ENCODE data around the gene ISLR. TPM values are rescaled to one million over a fixed set of nuclear protein-coding genes. Genes with fewer than 3 reads are reported as not detected.

ISLR gene
- total and polyA plus RNA-seq, 2 of the 8 experiments (the other 6 are each of a cell fraction or from before 2014, with no cell fraction given), result 0.29 to 0.35 TPM

- H4K91ac ChIP-seq (replicated peaks; ENCODE audit: insufficient read length, low read length), result no peak overlapping the region
- 0 out of 2 replicates have a peak, but pooled peaks cover 2% of the 10 kb centered on the region for H3K23me2 ChIP-seq (ENCODE audit: low read depth, low read length)
- H2BK12ac ChIP-seq (ENCODE audit: low read depth, low read length), result no peak overlapping the region
- H3K27me3 ChIP-seq (replicated peaks in 1 of 4; ENCODE audit: control insufficient read depth in 3 of 4, extremely low read depth in 1 of 4, insufficient read depth in 3 of 4, low read length in 3 of 4), result no peaks in the 10 kb centered on the region
- no peaks in the 10 kb centered on the region; a peak in 2 of 7 replicates for H3K4me1 ChIP-seq (replicated peaks in 1 of 4; ENCODE audit: control insufficient read depth in 3 of 4, insufficient read depth in 4 of 4, low read length in 3 of 4)
- no peak for DNase-seq (ENCODE audit: low read depth in 1 of 2, low spot score in 2 of 2)
- ChIA-PET POLR2A (ENCODE audit: partially characterized antibody) (interaction anchor here (1.1 to 10.3 kb wide), 5 partner anchors 8 to 31 kb away, joined by 3 to 76 read pairs (median 7); partner anchors contain the start of gene STRA6), CTCF (ENCODE audit: partially characterized antibody) (interaction anchor here (0.6 to 3.0 kb wide), 6 partner anchors 10 to 115 kb away, joined by 3 to 11 read pairs (median 6); partner anchors contain the start of gene STRA6)
- H3K14ac ChIP-seq (ENCODE audit: insufficient read length), result no peak overlapping the region
- H3K4ac ChIP-seq (replicated peaks; ENCODE audit: insufficient read length, low read depth, low read length), result no peak overlapping the region
- no peak overlapping the region for H2BK5ac ChIP-seq (ENCODE audit: low read depth, low read length)
- no peak overlapping the region for H3K56ac ChIP-seq (replicated peaks; ENCODE audit: insufficient read length, low read depth, low read length)
- H2BK120ac ChIP-seq (replicated peaks; ENCODE audit: low read depth, low read length), result no peak overlapping the region
- no peak overlapping the region for H4K8ac ChIP-seq (ENCODE audit: extremely low read depth, insufficient read depth, low read length)
- H3K18ac ChIP-seq (ENCODE audit: extremely low read depth, low read length), result no peak overlapping the region
- no peak for FAIRE-seq
- no peak overlapping the region for H4K5ac ChIP-seq (ENCODE audit: insufficient read length, low read depth, low read length)
- H2AFZ ChIP-seq (ENCODE audit: low read length), result no peak overlapping the region
- no peaks in the 10 kb centered on the region for H3K36me3 ChIP-seq (ENCODE audit: control insufficient read depth in 2 of 4, insufficient read depth in 4 of 4, low read length in 3 of 4)
- H3K27ac ChIP-seq (ENCODE audit: low read depth, low read length), result no peak overlapping the region
- H2AK5ac ChIP-seq (ENCODE audit: low read depth, low read length), result no peak overlapping the region
- H3K23ac ChIP-seq (ENCODE audit: insufficient read length), result no peak overlapping the region
- H3K79me2 ChIP-seq (ENCODE audit: control insufficient read depth in 1 of 2, insufficient read depth in 2 of 2, low read length in 2 of 2), result no peaks in the 10 kb centered on the region
- H3K4me3 ChIP-seq (ENCODE audit: extremely low read depth in 1 of 4, insufficient read depth in 2 of 4, low read depth in 3 of 4, low read length in 4 of 4), result no peak overlapping the region
- H4K20me1 ChIP-seq (replicated peaks in 1 of 2; ENCODE audit: control insufficient read depth in 1 of 2, insufficient read depth in 2 of 2, low read length in 2 of 2), result no peaks in the 10 kb centered on the region
- H2BK15ac ChIP-seq (ENCODE audit: low read length), result no peak overlapping the region
- H3K9me3 ChIP-seq (ENCODE audit: insufficient read depth in 2 of 2, low read depth in 1 of 2, low read length in 1 of 2), result no peaks in the 10 kb centered on the region
- no peak overlapping the region for H3K4me2 ChIP-seq (ENCODE audit: insufficient read depth in 1 of 2, low read depth in 2 of 2, low read length in 2 of 2)
- H2BK20ac ChIP-seq (ENCODE audit: low read length), result no peak overlapping the region
- H3K79me1 ChIP-seq (ENCODE audit: low read depth, low read length), result no peaks in the 10 kb centered on the region
- WGBS, 2 experiments (ENCODE audit: extremely low coverage in 1 of 2, insufficient coverage in 1 of 2, insufficient read length in 1 of 2, insufficient replicate concordance in 2 of 2, low coverage in 1 of 2, low lambda C conversion rate in 2 of 2, missing lambda C conversion rate in 1 of 2), result 88 to 100% methylated on average over 1 to 5 of the region's 5 CpGs
- no peak overlapping the region for H3K9ac ChIP-seq (replicated peaks in 1 of 4; ENCODE audit: extremely low read depth in 1 of 4, low read depth in 3 of 4, low read length in 3 of 4)
- TF ChIP-seq TAF1 (IDR thresholded peaks at IDR 0.05; ENCODE audit: low read depth, low read length) (no peak), CHD1 (IDR thresholded peaks at IDR 0.05; ENCODE audit: low read depth, low read length) (no peak), FOSL1 (IDR thresholded peaks at IDR 0.05; ENCODE audit: insufficient read depth, low read depth, low read length) (no peak)
These were observed 19.2 kb downstream of the ISLR start for GRCh38 chr15:74192751-74193150.

Data from H1 (cell line).